A549 treated with DMSO at 1 μM for 4 hours (cell line): ENCODE results near the gene FOXA3. TPM values are rescaled to one million over a fixed set of nuclear protein-coding genes. Genes with fewer than 3 reads are reported as not detected.

Source experiments
- total RNA-seq: library from RNA; stranded (reverse); fragments of 200-300 nt; extraction: Qiagen RNA extraction; gene quantifications from 5 replicates; pipeline ENCODE4 v1.2.3, GENCODE V29; 2022; ENCODE audit warnings: low read depth

The FOXA3 gene
- total RNA-seq, result 0.54 to 1.1 TPM (median 1.0 TPM) in 5 replicates

DNA sequence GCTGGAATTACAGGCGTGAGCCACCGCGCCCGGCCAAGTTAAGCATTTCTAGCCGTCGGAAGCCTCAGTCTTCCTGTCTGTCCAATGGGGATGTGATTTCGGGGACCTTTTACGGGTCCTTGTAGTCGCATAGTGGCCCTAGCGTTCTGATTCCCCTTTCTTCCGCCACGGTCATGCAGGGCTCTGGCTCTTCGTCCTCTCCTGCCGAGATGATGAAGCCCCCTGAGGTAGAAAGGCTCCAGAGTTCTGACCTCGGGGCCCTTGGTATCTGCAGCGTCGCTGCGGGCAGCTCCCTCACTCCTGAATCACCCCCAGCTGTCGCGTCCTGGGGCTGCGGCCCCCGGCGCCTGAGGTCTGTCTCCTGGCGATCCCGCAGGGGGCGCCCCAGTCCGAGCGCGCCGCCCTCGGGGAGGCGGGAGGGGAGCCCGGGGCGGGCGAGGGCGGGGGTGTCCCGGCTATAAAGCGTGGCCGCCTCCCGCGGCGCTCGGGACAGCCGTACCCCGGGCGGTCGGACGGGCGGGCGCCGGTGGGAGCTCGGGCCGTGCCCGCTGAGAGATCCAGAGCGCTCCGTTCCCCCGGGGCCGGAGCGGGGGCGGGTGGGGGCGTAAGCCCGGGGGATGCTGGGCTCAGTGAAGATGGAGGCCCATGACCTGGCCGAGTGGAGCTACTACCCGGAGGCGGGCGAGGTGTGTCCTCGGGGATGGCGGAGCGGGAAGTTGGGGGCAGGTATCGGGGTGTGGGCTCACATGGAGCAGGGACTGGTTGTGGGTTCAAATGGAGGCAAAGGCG, at the start of gene FOXA3:
TSS of gene FOXA3 (plus strand) at position 487 of the 789 bp plus-strand sequence. CDS start at position 618, 131 bp downstream.

DNA sequence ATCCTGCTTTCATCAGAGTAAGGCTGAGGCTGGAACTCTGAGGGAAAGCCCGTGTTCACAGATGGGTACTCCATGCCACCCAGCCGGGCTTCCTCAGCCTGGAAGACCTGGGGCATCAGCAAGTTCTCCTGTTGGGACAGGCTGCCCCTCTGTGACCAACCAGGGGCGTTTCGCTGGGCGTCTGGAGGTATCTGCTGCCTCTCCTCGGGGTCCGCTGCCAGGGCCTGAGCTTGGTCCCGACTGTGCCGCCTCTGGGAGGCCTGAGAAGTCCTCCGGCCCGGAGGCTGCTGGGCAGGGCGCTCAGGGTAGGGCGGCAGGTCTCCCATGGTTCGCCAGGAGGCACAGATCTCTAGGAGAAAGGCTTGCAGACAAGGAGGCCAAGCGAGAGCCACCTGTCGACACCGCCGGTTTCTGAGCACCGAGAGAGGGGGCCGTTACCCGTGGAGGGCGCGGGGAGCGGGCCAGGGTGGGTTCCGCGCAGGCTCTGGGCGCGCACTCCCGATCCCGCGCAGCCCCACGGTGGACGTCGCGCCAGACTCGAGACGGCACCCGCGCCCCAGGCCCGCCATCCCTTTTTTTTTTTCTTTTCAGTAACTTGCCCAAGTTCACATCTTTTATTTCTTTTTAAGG, 49.2 kb upstream of the FOXA3 start, which contains the start of gene RSPH6A:
TSS of gene RSPH6A (minus strand) at position 458 of the 630 bp plus-strand sequence. CDS start at position 326, 132 bp downstream.

DNA sequence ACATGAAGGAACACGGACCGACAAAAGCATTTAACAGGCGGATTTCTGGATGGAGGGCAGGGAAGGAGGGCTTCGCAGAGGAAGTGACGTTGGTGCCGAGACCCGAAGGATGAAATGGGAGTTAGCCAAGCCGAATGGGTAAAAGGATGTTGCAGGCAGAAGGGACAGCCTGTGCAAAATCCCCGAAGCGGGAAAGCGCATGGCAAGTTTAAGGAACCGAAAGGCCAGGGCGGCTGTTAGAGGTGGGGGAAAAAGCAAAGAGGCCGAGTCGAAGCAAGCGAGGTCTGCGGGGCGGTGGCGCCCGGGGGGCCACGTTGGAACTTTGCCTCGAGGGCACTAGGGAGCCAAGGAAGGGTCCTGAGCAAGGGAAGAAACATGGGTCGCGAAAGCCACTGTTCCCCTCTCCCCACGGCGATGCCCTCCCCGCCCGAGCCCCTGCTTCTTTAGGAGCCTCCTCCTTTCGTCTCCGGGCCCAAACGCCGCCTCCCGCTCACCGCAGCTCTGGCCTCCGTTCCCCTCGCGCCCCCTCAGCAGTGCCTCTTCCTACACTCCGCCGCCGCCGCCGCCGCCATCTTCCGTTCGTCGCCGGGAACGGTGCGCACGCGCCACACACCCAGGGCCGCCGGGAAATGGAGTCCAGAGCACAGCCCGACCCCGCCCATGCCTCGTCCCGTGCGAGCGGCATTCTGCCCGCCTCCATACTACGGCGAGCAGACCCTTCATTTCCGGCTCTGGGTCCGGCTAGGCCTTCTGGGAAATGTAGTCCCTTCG, 1.4 kb upstream of the FOXA3 start, which contains the start of gene SYMPK:
TSS of gene SYMPK (minus strand) at position 584 of the 771 bp plus-strand sequence. CDS start 8,652 bp downstream, outside the sequence.

DNA sequence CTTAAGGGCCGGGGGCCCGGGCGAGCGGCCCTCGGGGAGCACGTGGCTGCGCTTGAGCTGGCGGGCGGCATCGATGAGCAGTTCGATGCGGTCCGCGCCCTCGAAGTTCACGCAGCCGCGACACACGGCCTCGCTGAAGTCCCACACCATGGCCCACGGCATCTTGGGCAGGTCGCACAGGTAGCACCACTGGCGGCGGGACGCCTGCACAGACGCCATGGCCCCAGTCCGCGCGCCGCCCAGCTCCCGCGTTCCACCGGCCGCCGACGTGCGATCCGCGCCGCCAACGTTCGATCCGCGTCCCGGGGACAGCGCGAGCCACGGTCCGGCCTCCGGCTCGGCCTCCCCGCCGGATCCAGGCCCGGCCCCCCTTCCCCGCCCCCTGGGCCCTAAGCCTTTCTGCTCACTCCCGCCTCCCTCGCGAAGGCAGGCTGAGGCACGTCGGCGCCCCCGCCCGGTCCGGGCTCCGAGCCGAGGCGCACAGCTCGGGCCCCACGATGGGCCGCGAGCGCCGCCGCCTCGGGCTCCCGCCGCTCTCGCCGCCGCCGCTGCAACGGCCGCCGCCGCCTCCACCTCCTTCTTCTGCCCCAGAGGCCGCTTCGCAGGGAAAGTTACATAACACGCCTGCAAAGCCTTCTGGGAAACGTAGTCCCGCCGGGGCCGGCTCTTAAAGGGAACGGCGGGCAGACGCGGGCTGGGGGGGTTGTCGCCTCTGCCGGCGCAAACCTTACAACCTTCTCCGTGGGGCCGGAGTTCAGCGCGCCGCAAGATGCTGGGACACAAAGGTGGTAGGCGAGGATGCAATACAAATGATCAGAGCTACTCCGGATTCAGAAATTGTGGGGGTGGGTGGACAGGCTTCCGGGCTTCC, 21.7 kb downstream of the FOXA3 start, which contains the start of gene IRF2BP1:
TSS of gene IRF2BP1 (minus strand) at position 586 of the 871 bp plus-strand sequence. CDS start at position 219, 367 bp downstream.

DNA sequence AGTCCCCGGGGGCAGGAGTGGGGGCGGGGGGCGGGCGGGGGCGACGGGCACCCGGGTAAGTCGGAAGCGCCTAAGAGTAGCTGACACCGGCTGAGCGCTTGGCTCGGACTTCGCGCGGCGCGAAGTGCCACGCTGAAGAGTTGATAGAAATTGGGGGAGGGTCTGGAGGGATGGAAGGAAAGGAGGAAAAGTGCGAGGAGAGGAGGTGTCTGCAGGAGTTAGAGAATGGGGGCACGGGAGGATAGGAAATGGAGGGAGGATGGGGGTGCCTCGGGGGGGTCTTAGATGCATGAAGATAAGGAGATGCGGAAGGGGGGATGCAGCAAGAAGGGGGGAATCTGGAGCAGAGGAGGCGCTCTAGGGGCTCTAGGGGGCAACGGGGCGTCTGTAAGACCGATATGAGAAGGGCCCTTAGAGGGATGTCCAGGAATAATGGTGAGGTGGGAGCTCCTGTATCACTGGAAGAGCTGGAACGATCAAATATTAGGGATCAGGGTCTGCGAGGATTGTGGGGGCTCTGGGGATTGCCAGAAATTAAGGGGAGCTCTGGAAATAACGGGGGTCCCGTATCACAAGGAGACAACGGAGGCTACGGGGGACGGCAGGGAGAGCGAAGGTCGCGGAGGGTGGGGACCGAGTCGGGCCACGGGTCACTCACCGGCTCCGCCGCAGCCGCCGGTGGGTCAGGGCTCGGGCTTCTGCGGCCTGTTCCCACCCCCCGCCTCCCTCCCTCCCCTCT, 38.0 kb downstream of the FOXA3 start, which contains the start of gene MYPOP:
TSS of gene MYPOP (minus strand) at position 702 of the 739 bp plus-strand sequence. CDS start 840 bp downstream, outside the sequence.

DNA sequence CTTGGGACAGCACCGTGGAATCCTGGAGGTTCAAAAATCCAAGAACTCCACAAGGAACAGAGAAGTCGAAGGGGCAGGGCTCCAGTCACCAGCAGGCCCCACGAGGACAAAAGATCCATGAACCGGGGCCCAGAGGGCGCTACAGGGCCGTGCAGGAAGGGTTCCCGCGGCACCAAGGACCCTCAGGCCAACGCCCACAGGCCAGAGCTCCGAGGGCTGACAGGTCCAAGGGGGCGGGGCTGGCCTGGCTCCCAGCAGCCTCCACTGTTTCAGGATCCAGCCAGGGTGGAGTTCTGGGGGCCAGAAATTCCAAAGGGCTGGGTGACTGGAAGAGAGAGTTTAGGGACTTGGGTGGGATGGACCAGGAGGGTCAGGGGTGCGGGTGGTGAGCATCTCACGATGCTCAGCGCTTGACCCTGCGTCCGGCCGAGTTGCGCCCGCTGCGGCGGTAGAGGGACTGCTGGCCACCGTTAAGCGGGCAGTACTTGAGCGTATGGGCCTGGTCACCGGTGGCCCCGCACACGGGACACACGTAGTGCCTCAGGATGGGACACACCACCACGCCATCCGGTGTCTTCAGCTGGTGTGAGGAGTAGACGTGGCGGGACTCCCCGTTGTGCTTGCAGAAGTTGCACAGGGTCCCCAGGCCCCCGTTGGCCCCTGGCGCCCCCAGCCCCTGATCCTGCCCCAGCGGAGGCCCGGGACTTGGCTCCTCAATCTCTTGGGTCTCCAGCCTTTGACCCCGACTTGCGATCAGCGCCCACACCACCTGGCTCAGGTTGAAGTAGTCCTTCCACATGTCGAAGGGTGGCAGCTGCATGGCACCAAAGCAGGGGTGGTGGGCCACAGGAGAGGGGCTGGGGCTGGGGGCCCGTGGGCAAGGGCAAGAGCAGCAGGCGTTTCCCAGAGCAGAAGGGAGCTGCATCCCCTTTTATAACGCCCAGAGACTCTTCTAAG, 50.0 kb downstream of the FOXA3 start, which contains the start of gene NANOS2:
TSS of gene NANOS2 (minus strand) at position 905 of the 957 bp plus-strand sequence. CDS start at position 820, 85 bp downstream.

Other genes with a start within 250 kb of the FOXA3 start
- 20.5 to 26.3 TPM (median 23.3 TPM) in 5 replicates for gene EML2, start 224.9 kb upstream of the FOXA3 start, total RNA-seq
- 2.2 to 3.4 TPM (median 2.9 TPM) in 5 replicates for gene GIPR, start 196.1 kb upstream of the FOXA3 start, total RNA-seq
- 748 to 924 TPM (median 768 TPM) in 5 replicates for gene SNRPD2, start 172.4 kb upstream of the FOXA3 start, total RNA-seq
- gene QPCTL, start 171.7 kb upstream of the FOXA3 start, total RNA-seq, result 8.4 to 10.0 TPM (median 9.2 TPM) in 5 replicates
- gene FBXO46, start 133.4 kb upstream of the FOXA3 start, total RNA-seq, result 9.4 to 12.7 TPM (median 10.2 TPM) in 5 replicates
- 0.06 to 0.07 TPM (median 0.07 TPM) in 3 of 5 replicates, not detected in the others for gene MEIOSIN, start 130.9 kb upstream of the FOXA3 start, total RNA-seq
- 19.5 to 36.3 TPM (median 30.2 TPM) in 5 replicates for gene SIX5, start 95.1 kb upstream of the FOXA3 start, total RNA-seq
- gene DMPK, start 81.8 kb upstream of the FOXA3 start, total RNA-seq, result 41.5 to 59.1 TPM (median 51.1 TPM) in 5 replicates
- 27.0 to 40.1 TPM (median 36.3 TPM) in 5 replicates for gene DMWD, start 71.5 kb upstream of the FOXA3 start, total RNA-seq
- 0.03 TPM in 1 of 5 replicates, not detected in the others for gene RSPH6A, start 49.0 kb upstream of the FOXA3 start, total RNA-seq
- gene SYMPK, start 1.2 kb upstream of the FOXA3 start, total RNA-seq, result 58.7 to 84.9 TPM (median 75.0 TPM) in 5 replicates
- gene IRF2BP1, start 21.8 kb downstream of the FOXA3 start, total RNA-seq, result 22.0 to 39.1 TPM (median 34.5 TPM) in 5 replicates
- gene MYPOP, start 38.3 kb downstream of the FOXA3 start, total RNA-seq, result 5.3 to 10.7 TPM (median 9.4 TPM) in 5 replicates
- not detected in 5 replicates for gene NANOS2, start 50.5 kb downstream of the FOXA3 start, total RNA-seq
- 0.08 to 0.13 TPM (median 0.12 TPM) in 5 replicates for gene NOVA2, start 109.5 kb downstream of the FOXA3 start, total RNA-seq
- gene CCDC61, start 131.1 kb downstream of the FOXA3 start, total RNA-seq, result 4.3 to 5.6 TPM (median 4.8 TPM) in 5 replicates
- gene PGLYRP1, start 158.7 kb downstream of the FOXA3 start, total RNA-seq, result not detected in 5 replicates
- gene IGFL4, start 176.7 kb downstream of the FOXA3 start, total RNA-seq, result 0.30 to 0.87 TPM (median 0.66 TPM) in 5 replicates